Measurements from ENCODE around the gene IFNGR1.

IFNGR1 gene

GRCh38 chr6:137193256-137194070, 25.7 kb downstream of the IFNGR1 start:
- Histone ChIP-seq H3K4me3 (ENCODE audit: low read depth, low read length) (no peak overlapping the region), H3K36me3 (peaks cover 9% of the 10 kb centered on the region), H3K4me1 (no peaks in the 10 kb centered on the region), H3K27me3 (no peaks in the 10 kb centered on the region), H3K9me3 (0 out of 2 replicates have a peak, but pooled peaks cover 2% of the 10 kb centered on the region)
- no peak for DNase-seq
- no peak for TF ChIP-seq CTCF (IDR thresholded peaks at IDR 0.05; ENCODE audit: low read depth, low read length)

GRCh38 chr6:137192821-137193220, 26.4 kb downstream of the IFNGR1 start:
- no peak for DNase-seq
- no peak overlapping the region for H3K4me3 ChIP-seq (ENCODE audit: low read depth, low read length)
- H3K9me3 ChIP-seq, result 0 out of 2 replicates have a peak, but pooled peaks cover 2% of the 10 kb centered on the region
- no peak for TF ChIP-seq CTCF (IDR thresholded peaks at IDR 0.05; ENCODE audit: low read depth, low read length)
- H3K4me1 ChIP-seq, result no peaks in the 10 kb centered on the region
- H3K27me3 ChIP-seq, result no peaks in the 10 kb centered on the region
- peaks cover 3% of the 10 kb centered on the region for H3K36me3 ChIP-seq

- H3K36me3 ChIP-seq, result no peaks in the 10 kb centered on the region
- TF ChIP-seq CTCF (IDR thresholded peaks at IDR 0.05; ENCODE audit: low read depth, low read length), result no peak
- H3K9me3 ChIP-seq, result peaks cover 2% of the 10 kb centered on the region; the same call in 1 of the 2 replicates
- no peaks in the 10 kb centered on the region for H3K4me1 ChIP-seq
- H3K27me3 ChIP-seq, result no peaks in the 10 kb centered on the region
- DNase-seq, result no peak
- no peak overlapping the region for H3K4me3 ChIP-seq (ENCODE audit: low read depth, low read length)
Measured at GRCh38 chr6:137191670-137192069, 27.5 kb downstream of the IFNGR1 start.

GRCh38 chr6:137191236-137191635, 27.9 kb downstream of the IFNGR1 start:
- Histone ChIP-seq H3K4me3 (ENCODE audit: low read depth, low read length) (no peak overlapping the region), H3K27me3 (no peaks in the 10 kb centered on the region), H3K4me1 (no peaks in the 10 kb centered on the region), H3K36me3 (no peaks in the 10 kb centered on the region), H3K9me3 (peaks cover 2% of the 10 kb centered on the region; the same call in 1 of the 2 replicates)
- no peak for TF ChIP-seq CTCF (IDR thresholded peaks at IDR 0.05; ENCODE audit: low read depth, low read length)
- no peak for DNase-seq

- H3K27me3 ChIP-seq, result no peaks in the 10 kb centered on the region
- H3K4me1 ChIP-seq, result no peaks in the 10 kb centered on the region
- no peak for DNase-seq
- H3K36me3 ChIP-seq, result no peaks in the 10 kb centered on the region
- peaks cover 2% of the 10 kb centered on the region for H3K9me3 ChIP-seq
- no peak overlapping the region for H3K4me3 ChIP-seq (ENCODE audit: low read depth, low read length)
- TF ChIP-seq CTCF (IDR thresholded peaks at IDR 0.05; ENCODE audit: low read depth, low read length), result no peak
Measured at GRCh38 chr6:137190583-137191094, 28.5 kb downstream of the IFNGR1 start.

- no peaks in the 10 kb centered on the region for H3K27me3 ChIP-seq
- H3K4me1 ChIP-seq, result no peaks in the 10 kb centered on the region
- no peak overlapping the region for H3K4me3 ChIP-seq (ENCODE audit: low read depth, low read length)
- H3K36me3 ChIP-seq, result no peaks in the 10 kb centered on the region
- TF ChIP-seq CTCF (IDR thresholded peaks at IDR 0.05; ENCODE audit: low read depth, low read length), result no peak
- DNase-seq, result peak; percentile 13
- peaks cover 2% of the 10 kb centered on the region for H3K9me3 ChIP-seq
Measured at GRCh38 chr6:137188855-137189254, 30.3 kb downstream of the IFNGR1 start.
